KBM-7 (cell line): Measurements from ENCODE around the gene SHISAL2A.
"Not testable (repeated sequence)": the region's sequence is repeated elsewhere in the genome, so short reads cannot be mapped to it uniquely, and the experiment has no call there.

Experiments used
- DNase-seq: peaks from one replicate; pipeline ENCODE4 v3.0.0-alpha.2; 2015
- in situ Hi-C: fragments of 300-500 bp; cut with MboI; formaldehyde crosslinking; loops from 2 replicates; pipeline ENCODE4 v1.14.3; 2020; ENCODE audit warnings: low sequenced_read_pairs, low pct_unique_long_range_greater_than_20kb, mixed read lengths

Gene SHISAL2A

DNA sequence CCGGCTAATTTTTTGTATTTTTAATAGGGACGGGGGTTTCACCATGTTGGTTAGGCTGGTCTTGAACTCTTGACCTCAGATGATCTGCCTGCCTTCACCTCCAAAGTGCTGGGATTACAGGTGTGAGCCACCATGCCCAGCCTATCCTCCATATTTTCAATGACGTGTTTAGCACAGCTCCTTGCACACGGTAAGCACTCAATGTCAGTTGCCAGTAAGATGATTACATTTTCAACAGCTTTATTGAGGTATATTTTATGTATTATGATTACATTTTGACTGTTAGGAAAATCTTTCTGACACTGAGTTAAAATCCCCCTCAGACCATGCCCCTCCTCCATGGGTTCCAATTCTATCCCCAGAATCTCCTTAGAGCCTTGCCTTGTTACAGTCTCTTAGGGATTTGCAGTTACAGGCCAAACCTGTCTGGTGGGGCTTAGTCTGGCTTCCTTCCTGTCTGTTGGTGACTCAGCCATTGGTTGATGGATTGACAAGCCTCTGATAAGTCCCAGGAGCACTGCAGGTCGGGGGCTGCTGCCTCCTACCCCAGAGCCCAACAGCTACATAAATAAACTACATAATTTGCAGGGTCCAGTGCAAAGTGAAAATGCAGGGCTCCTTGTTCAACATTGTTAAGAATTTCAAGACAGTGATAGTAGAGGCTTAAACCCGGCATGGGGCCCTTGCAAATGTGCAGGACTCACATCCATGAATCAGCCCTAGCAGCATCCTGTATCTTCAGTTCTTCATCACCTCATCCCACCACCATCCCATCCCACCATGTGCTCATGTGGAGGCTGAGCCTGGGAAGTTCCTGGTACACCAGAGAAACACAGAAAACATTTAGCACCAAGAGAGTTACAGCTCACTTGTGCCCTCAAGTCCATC is 41.8 kb downstream of the SHISAL2A start:
- in situ Hi-C loops = loop anchor here (25.0 kb wide), 1 partner anchor 262 kb away; the partner anchor contains the start of genes ORC1 and PRPF38A
- DNase-seq = peak; percentile 63

DNA sequence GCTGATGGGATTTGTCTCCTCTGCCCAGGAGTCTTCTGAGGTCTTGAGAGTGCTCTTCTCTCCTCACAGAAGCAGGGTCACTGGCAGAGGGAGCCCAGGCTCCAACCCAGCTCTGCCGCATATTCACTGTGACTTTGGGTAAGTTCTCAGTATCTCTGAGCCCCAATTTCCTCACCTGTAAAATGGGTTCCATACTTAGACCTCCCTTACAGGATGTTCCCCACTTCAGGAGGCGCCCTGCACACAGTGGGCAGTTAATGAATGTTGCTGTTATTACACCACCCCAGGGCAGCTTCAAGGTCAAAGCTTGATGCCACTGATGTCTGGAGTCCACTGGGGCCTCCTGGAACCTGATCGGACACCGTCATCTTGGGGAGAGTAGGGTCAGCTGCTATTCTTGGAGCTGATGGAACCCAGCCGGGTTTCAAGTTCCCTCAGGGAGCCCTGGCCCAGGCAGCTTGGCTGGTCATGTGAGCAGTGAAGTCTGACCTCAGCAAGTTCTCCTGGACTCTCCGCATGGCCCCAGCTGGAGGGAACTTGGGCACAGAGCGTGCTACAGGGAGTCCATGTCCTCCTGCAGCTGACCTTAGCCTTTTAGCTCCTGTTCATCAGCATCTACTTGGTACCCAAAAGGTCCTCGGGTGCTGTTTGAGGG is 43.4 kb downstream of the SHISAL2A start:
- no peak for DNase-seq
- in situ Hi-C loops = loop anchor here (25.0 kb wide), 1 partner anchor 264 kb away; the partner anchor contains the start of genes ORC1 and PRPF38A

DNA sequence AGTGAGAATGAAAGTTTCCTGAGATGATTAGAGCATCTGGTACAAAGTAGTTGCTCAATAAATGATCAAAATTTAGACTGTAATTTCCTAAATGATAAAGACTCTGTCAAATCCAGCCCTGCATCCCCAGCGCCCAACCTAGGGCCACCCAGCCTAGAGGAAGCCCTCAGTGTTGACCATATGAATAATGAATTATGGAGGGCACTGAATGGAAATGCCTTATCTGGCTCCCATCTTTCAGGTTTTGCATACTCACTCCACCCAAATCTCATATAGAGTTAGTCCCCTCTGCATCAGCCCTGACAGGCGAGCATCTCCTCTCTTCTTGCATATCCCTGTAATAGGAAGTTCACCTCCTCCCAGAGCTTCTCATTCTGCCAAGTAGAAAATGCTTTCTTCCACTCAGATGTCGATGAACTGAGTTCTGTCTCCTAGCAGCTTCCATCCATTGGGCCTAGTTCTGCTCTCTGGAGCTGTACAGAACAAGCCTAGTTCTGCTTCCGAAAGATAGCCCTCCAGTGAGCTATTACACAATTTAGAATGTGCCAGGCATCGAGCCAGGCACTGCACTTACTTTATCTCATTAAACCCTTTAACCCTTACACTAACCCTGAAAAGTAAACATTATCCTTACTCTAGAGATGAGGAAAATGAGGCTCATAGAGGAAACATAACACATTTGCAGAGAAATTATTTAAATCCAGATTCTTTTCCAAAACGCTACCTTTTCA is 44.3 kb downstream of the SHISAL2A start:
- in situ Hi-C loops = loop anchor here (25.0 kb wide), 1 partner anchor 265 kb away; the partner anchor contains the start of genes ORC1 and PRPF38A
- no peak for DNase-seq

DNA sequence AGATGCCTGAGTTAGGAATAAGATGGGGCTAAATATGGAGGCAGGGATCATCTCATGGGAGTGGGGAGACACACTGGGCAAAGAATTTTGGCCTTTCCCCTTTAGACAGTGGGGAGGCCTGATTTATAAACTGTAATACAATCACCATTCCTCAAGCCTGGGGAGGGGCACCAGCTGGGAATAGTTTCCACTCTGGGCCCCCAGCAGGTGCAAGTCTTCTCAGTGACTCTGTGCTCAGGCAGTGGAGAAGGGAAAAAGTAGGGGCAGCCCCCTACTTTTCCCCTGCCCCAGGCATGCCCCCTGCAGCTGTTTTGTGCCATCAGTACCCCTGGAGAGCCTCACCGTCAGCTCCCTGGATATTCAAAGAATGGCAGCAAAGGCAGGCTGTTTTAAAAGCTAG is 46.1 kb downstream of the SHISAL2A start:
- DNase-seq = no peak
- in situ Hi-C loops = loop anchor here (25.0 kb wide), 1 partner anchor 267 kb away; the partner anchor contains the start of genes ORC1 and PRPF38A

DNA sequence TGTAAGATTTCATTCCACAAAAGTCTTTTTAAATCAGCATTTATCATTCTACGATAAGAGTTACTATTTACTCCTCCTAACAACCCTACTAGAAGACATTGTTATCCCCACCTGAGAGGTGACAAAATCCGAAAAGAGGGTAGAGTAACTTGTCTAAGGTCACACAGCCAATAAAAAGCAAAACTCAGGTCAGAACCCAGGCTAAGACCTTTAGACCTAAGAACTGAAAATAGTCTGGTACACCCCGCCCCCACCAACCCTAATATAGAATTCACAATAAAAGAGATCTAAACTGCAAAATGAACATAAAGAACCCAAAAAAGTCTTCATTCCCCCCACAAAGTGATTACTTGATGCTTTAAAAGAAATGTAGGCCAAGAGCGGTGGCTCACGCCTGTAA is 46.5 kb downstream of the SHISAL2A start:
- in situ Hi-C loops = loop anchor here (25.0 kb wide), 1 partner anchor 267 kb away; the partner anchor contains the start of genes ORC1 and PRPF38A
- DNase-seq = no peak

DNA sequence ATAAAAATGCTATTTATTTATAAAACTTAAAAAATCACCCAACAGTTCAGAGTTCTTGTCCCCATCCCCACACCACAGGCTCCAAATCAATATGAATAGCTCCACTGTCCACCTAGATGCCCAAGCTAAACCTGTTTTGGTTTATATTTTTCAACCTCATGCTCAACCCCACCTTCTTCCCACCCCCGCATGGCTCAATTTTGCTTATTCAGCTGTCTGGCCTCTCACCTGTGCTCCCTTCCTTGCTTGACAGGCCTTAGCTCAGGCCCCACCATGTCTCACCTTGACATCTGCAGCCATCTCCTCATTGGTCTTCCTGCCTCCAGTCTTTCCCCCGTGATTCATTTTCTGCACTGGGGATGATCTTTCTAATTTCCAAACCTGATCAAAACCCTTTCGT is 47.4 kb downstream of the SHISAL2A start:
- DNase-seq = no peak
- in situ Hi-C loops = loop anchor here (25.0 kb wide), 1 partner anchor 268 kb away; the partner anchor contains the start of genes ORC1 and PRPF38A

DNA sequence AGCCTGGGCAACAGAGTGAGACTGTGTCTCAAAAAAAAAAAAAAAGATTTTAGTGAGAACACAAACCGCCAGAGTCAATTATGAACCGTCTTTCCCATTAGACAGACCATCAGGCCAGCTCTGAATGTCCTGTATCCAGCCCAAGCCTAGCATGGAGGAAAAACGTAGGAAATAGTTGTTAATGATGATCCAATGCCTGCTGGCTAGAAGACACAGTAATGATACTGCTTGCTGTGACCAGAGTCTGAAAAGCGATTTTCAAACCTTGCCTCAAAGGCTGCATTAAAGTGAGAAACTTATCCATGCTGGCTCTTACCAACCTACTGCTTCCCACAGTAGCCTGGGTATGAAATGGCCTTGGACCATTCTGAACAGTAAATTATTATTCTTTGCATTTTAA is 48.2 kb downstream of the SHISAL2A start:
- in situ Hi-C loops = loop anchor here (25.0 kb wide), 1 partner anchor 269 kb away; the partner anchor contains the start of genes ORC1 and PRPF38A
- no peak for DNase-seq

DNA sequence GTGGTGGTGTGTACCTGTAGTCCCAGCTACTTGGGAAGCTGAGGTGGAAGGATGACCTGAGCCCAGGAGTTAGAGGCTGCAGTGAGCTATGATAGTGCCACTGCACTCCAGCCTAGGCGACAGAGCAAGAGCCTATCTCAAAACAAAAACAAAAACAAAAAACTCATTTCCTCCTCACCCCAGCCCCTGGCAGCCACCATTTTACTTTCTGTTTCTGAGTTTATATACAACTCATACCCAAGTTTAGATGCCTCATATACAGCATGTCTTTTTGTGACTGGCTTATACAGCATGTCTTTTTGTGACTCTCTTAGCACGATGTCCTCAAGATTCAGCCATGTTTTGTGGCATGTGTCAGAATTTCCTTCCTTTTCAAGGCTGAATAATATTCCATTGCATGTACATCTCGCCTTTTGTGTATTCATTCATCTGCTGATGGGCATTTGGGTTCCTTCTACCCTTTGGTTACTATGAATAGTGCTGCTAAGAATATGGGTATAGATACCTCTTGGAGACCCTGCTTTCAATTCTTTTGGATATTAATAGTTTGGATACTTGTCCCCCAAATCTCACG is 50.5 kb downstream of the SHISAL2A start:
- DNase-seq = no peak
- in situ Hi-C loops = loop anchor here (25.0 kb wide), 1 partner anchor 271 kb away; the partner anchor contains the start of genes ORC1 and PRPF38A

DNA sequence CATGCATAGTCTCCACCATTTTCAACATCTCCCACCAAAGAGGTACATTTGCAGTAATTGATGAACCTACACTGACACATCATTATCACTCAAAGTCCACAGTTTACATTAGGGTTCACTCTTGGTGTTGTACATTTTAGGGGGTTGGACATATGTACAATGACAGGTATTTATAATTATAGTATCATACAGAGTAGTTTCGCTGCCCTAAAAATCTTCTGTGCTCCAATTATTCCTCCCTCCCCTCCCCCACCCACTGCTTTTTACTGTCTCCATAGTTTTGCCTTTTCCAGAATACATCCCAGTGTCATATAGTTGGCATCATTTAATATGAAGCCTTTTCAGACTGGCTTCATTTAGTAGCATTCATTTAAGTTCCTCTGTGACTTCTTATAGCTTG is 51.6 kb downstream of the SHISAL2A start:
- no peak for DNase-seq
- in situ Hi-C loops = loop anchor here (25.0 kb wide), 1 partner anchor 272 kb away; the partner anchor contains the start of genes ORC1 and PRPF38A

DNA sequence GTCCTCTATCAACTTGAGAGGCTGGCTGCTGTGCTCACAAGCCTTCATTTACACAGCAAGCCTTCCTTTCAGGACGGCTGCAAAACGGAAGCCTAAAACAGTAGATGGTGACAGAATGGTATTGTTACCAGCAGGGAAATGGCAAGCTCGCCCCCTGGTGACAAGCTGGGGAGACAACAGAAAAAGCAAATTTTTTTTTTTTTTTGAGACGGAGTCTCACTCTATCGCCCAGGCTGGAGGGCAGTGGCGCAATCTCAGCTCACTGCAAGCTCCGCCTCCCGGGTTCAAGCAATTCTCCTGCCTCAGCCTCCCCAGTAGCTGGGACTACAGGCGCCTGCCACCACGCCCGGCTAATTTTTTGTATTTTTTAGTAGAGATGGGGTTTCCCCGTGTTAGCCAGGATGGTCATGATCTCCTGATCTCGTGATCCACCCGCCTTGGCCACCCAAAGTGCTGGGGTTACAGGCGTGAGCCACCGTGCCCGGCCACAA is 53.3 kb downstream of the SHISAL2A start:
- in situ Hi-C loops = loop anchor here (25.0 kb wide), 1 partner anchor 274 kb away; the partner anchor contains the start of genes ORC1 and PRPF38A
- peak; percentile 86 for DNase-seq

DNA sequence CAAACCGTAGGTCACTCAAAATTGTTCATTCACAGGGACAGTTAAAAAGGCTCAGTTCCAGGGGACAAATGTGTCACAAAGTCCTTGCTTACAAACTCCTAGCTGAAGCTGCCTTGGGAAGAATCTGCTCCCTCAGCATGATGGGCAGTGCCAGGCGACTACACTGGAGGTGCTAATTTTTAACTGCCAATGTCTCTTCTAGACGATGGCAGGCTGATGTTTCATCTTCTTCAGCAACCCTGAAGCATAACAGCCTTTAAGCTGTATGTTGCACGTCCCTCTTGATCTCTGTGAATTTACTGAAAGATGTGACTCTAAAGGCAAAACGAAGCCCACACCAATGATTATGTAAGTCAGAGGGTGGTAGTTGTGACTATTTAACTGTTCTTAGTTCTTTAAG is 53.9 kb downstream of the SHISAL2A start:
- in situ Hi-C loops = loop anchor here (25.0 kb wide), 1 partner anchor 275 kb away; the partner anchor contains the start of genes ORC1 and PRPF38A
- no peak for DNase-seq

DNA sequence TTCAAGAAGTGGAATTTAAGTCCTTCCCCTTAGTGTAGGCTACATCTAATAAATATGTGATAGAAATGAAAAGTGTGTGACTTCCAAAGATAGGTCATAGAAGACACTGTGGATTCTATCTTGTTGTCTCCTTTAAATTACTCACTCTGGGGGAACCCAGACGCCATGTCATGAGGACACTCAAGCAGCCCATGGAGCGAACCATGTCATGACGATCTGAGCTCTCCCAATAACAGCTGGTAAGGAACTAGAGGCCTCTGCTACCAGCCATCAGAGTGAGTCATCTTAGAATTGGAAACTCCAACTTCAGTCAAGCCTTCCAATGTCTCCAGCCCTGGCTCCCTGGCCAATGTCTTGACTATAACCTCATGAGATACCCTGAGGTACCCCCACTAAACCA is 58.9 kb downstream of the SHISAL2A start:
- no peak for DNase-seq
- in situ Hi-C loops = loop anchor here (25.0 kb wide), 1 partner anchor 280 kb away; the partner anchor contains the start of genes ORC1 and PRPF38A

DNA sequence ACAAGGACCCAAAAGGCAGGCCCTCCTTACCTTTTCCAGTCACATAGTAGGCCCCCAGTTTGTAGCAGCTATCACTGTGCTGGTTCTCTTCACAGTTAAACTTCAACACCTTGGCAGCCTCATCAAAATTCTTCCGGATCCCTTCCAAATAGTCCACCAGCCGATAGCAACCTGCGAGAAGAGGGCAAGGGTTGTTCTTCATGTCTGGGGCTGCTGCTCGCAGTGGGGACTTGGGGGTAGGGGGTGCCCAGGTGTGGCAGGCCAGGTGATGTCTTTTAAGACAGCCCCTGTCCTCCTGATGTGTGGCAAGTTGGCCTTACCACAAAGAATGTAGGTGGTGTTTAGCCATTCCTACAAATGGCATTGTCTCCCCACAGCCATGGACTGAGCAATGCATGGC is 59.7 kb downstream of the SHISAL2A start:
- DNase-seq = no peak
- in situ Hi-C loops = loop anchor here (25.0 kb wide), 1 partner anchor 280 kb away; the partner anchor contains the start of genes ORC1 and PRPF38A

DNA sequence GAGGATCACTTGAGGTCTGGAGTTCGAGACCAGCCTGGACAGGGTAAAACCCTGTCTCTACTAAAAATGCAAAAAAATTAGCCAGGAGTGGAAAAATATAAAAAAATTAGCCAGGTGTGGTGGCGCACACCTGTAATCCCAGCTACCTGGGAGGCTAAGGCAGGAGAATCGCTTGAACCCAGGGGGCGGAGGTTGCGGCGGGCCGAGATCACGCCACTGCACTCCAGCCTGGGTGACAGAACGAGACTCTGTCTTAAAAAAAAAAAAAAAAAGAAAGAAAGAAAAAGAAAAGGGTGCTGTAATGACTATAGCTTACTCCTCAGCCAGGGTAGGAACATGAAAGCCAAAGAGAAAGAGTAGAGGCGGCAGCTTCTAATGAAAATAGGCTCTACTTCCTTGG is 60.4 kb downstream of the SHISAL2A start:
- in situ Hi-C loops = loop anchor here (25.0 kb wide), 1 partner anchor 281 kb away; the partner anchor contains the start of genes ORC1 and PRPF38A
- DNase-seq = not testable (repeated sequence)

DNA sequence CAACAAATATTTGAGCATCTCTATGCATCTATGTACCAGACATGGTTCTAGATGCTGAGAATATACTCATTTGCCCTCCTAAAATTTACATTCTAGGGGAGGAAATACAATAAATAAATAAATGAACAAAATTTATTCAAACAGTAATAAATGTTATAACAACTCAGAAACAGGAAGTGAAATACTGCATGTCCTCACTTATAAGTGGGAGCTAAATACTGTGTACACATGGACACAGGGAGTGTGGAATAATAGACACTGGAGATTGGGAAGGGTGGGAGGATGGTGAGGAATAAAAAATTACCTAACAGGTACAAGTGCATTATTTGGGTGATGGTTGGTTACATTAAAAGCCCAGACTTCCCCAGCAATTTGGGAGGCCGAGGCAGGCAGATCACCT is 60.9 kb downstream of the SHISAL2A start:
- in situ Hi-C loops = loop anchor here (25.0 kb wide), 1 partner anchor 282 kb away; the partner anchor contains the start of genes ORC1 and PRPF38A
- DNase-seq = no peak

DNA sequence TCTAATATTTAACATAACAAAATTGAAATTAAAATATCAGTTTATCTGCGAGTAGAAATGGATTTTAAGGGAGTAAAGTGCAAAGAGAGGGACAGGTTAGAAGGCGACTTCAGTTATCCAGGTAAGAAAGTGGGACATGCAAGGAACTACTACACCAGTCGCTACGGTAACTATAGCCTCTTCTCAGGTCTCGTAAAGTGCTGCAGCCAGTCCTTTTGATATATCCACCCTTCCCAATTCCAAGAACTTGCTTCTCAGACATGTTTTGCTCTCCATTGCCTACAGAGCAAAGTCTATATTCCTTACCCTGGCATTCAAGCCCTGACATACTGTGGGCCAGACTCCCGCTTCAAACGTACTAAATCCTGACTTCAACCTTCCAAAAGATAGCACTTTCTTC is 62.7 kb downstream of the SHISAL2A start:
- no peak for DNase-seq
- in situ Hi-C loops = loop anchor here (25.0 kb wide), 1 partner anchor 283 kb away; the partner anchor contains the start of genes ORC1 and PRPF38A

DNA sequence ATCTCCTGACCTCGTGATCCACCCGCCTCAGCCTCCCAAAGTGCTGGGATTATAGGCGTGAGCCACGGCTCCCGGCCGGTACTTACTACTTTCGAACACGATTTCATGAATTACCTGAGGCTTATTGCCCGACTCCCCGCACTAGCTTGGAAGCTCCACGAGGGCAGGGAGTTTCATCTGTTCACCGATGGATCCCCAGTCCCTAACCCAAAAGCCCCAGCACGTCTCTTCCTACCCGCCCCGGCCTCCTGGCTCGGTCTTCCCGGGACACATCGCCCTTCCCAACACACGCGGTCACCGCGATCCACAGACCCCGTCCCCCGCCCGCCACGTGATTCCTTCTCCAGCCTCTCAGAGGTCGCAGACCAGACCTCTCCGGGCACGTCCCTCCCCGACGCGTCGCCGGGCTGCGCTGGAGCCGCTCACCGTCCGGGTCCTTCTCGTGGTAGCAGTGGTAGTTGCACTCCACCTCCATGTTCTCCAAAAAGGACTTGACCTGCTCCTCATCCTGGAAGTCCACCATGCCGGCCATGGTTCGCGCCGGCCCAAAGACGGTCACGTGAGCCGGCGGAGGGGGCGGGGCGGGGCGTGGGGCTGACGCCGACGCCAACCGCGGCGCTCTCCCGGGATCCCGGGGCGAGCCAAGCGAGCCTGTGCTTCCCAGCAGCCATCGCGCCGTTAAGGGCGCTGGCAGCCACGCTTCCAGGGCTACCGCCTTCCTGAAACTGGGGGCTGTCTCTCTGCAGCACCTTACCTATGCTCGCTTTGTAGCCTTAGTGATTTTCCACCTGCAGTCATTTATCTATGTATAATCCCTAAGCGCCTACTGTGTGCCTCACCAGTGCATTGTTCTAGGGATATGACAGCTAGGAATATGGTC is 65.1 kb downstream of the SHISAL2A start, which contains the start of gene COA7:
TSS of gene COA7 (minus strand) at position 553 of the 880 bp plus-strand sequence. CDS start at position 532, 21 bp downstream.
- in situ Hi-C loops = loop anchor here (25.0 kb wide), 1 partner anchor 286 kb away; the partner anchor contains the start of genes ORC1 and PRPF38A
- peak; percentile 79 for DNase-seq
